TTC549 (cell line): ENCODE results near the gene SDHAF2.
"Not testable (repeated sequence)": the region's sequence is repeated elsewhere in the genome, so short reads cannot be mapped to it uniquely, and the experiment has no call there.

Experiments
- FAIRE-seq: peaks from 2 replicates; lab custom pipeline; 2012; peaks lifted over from hg19 to GRCh38; lab: Jason Lieb, UNC

Gene SDHAF2

DNA sequence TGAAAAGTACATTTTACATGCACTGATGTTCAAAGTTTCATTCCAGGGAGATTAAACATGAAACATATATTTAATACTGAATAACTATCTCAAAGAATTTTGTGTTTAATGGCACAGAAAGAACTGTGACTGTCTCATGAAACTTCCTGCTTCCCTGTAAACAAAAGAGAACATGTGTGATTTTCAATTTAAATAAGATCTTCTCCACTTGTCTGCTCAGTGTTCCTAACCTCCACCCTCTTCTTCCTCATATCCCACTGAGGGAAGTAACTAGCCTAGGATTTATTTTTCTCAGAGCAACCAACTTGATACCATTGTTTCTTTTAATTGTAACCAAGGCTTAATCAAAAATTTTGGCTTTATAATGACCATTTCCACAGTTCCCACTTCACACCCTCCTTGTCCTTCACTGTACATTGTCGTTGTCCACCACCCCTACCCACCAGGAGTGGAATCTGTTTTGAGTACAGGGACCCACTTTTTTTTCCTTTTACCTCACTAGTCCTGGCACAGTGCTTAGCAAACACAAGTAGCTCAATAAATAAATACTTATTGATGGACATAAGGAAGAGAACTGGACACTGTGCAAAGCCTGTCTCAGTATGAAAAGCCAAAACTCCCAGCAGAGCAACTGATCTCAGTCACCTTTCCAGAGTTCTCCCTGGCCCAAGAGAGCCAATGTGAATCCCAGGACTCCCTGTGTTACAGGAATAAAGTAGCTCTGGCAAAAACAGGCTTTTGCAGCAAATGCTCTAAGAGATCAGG is 4.4 kb upstream of the SDHAF2 start:
- FAIRE-seq = no peak

- FAIRE-seq = no peak
Observed at GRCh38 chr11:61429346-61429690, 606 bp upstream of the SDHAF2 start.

DNA sequence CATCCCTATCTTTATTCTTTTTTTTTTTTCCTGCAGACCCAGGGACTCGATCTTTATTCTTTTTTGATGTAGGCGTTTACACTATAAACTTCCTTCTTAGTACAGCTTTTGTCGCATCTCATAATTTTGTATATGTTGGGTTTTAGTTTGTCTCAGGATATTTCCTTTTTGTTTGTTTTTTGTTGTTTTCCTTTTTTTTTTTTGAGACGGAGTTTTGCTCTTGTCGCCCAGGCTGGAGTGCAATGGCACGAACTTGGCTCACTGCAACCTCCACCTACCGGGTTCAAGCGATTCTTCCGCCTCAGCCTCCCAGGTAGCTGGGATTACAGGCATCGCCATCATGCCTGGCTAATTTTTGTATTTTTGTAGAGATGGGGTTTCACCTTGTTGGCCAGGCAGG is 915 bp downstream of the SDHAF2 start:
- FAIRE-seq = not testable (repeated sequence)

- FAIRE-seq = no peak
Observed at GRCh38 chr11:61437496-61437895, 7.6 kb downstream of the SDHAF2 start.

DNA sequence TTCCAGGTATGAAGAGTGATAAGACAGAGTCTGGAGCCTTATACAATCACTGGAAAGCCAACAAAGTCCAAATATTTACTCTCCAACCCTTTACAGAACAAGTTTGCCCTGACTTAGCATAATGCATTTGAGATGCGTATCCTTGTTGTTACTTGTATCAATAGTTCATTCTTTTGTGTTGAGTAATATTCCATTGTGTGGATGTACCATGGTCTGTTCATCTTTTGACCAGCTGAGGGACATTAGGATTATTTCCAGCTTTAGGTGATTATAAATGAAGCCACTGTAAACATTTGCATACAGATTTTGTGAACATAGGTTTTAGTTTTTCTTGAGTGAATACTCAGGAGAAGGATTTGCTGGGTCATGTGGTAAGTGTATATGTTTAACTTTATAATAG is 9.7 kb downstream of the SDHAF2 start:
- FAIRE-seq = no peak

- FAIRE-seq = no peak
Observed at GRCh38 chr11:61442616-61443015, 12.7 kb downstream of the SDHAF2 start.

GRCh38 chr11:61445516-61445915 is 15.6 kb downstream of the SDHAF2 start:
- no peak for FAIRE-seq

- no peak for FAIRE-seq
Observed at GRCh38 chr11:61446211-61446651, 16.3 kb downstream of the SDHAF2 start.

- FAIRE-seq = no peak
Observed at GRCh38 chr11:61447601-61448551, 18.0 kb downstream of the SDHAF2 start.

DNA sequence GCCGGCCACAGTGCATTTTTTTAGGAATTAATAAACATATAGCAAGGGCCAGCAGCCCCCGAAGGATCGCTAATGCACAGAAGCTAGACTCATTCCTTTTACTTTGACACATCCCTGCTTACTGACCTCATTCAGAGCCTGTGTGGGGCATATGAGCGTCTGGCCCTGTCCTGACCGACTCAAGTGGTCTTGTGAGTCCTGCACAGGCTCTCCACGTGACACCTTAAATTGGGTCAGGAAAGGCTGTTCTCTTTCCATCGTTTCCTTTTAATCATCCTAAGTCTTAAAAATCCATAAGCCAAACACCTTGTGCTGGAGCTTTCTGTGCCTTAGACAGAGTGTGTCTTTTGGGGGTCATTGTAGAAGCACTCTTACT is 18.6 kb downstream of the SDHAF2 start:
- no peak for FAIRE-seq

DNA sequence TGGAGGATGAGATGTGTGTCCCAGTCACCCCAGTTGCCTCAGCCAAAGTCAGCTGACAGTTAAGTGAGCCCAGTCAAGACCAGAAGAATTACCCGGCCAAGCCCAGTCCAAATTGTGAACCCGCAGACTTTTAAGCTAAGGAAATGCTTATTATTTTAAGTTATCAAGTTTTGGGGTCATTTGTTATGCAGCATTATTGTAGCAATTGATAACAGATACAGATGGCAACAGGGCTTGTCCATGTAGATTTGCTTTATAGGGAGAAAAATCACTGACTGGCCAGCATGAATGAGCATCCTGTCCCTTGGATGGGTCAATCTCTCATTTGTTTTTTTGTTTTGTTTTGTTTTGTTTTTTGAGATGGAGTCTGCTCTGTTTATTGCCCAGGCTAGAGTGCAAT is 22.9 kb downstream of the SDHAF2 start:
- FAIRE-seq = no peak

GRCh38 chr11:61453695-61454094 is 23.8 kb downstream of the SDHAF2 start:
- no peak for FAIRE-seq

GRCh38 chr11:61454520-61454919 is 24.6 kb downstream of the SDHAF2 start:
- FAIRE-seq = no peak

GRCh38 chr11:61460474-61460881 is 30.6 kb downstream of the SDHAF2 start:
- FAIRE-seq = no peak

GRCh38 chr11:61460986-61461385 is 31.1 kb downstream of the SDHAF2 start:
- FAIRE-seq = no peak

GRCh38 chr11:61467602-61468001 is 37.7 kb downstream of the SDHAF2 start:
- FAIRE-seq = not testable (repeated sequence)

- no peak for FAIRE-seq
Observed at GRCh38 chr11:61468002-61468401, 38.1 kb downstream of the SDHAF2 start.

DNA sequence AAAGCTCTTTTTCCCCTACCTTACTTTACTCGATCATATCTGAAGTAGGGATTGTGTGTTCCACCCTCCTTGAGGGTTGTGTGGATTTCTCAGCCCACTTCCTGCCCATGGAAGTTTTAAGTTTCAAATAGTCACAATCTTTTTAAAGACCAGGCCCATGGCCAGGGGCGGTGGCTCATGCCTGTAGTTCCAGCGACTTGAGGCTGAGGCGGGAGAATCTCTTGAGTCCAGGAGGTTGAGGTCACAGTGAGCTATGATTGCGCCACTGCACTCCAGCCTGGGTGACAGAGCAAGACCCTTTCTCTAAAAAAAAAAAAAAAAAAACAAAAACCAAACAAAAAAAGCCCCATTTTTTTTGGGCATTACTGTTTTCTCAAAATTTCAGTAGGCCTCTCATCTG is 42.4 kb downstream of the SDHAF2 start:
- FAIRE-seq = no peak

GRCh38 chr11:61472868-61473267 is 42.9 kb downstream of the SDHAF2 start:
- FAIRE-seq = no peak

DNA sequence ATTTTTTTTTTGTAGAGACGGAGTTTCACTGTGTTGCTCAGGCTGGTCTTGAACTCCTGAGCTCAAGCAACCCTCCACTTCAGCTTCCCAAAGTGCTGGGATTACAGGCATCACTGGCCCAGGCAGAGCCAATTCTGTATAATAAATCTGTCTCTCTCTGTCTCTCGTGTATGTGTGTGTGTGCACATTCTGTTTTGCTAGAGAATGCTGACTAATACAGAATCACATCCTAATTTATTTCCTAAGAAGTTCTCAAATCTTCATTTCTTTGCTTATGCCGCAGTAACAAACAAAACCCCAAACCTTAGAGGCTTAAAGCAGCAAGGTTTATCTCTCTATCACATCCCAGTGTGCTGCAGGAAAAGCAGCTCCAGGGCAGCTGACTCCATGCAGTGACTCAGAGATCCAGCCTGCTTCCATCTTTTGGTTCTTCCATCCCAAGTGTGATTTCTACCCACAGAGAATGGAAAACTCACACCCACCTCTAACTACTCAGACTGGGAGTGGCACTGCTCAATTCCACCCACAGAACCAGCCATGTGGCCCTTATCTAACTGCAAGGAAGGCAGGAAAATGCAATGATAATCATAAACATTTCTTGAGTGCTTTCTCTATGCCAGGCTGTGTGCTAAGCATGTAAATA is 43.6 kb downstream of the SDHAF2 start:
- FAIRE-seq = no peak

GRCh38 chr11:61474013-61474643 is 44.2 kb downstream of the SDHAF2 start:
- FAIRE-seq = no peak

DNA sequence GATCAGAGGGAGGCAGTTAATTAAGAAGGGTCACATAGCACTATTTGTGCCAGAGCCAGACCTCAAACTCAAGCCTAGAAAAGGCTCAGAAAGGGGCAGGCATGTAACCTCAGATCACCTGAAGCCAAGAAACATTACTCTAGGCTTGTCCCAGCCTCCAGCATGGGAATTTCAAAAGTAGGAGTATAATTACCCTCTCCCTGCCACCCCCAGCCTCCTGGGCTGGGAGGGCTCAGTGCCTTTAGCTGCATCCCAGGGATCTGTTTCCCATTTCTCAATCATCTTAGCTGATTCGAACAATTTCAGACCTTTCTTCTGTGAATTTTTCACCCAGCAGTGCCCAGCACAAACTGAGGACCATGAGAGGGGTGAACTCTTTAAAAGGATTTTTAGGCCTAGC is 45.5 kb downstream of the SDHAF2 start:
- FAIRE-seq = no peak

DNA sequence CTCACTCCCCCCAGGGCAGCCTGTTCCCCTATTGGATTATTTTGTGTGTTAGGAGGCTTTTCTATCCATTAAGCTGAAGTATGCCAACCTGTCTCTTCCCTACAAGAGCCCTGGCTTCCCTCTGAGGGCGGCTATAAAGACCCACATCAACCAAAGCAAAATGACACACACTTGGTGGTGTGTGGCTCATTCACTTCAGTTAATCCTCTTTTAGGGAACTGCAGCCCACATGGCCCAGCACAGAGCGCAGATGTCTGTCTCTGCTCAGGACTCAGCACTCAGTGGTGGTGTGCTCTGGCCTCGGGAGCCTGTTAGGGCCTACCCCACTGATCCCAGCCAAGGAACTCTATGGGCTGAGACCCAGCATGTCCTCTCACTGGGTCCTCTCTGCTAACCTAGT is 46.4 kb downstream of the SDHAF2 start:
- FAIRE-seq = no peak
